IMR-90 (cell line): ENCODE measurements around the gene ZFYVE1. TPM values are rescaled to one million over a fixed set of nuclear protein-coding genes. Genes with fewer than 3 reads are reported as not detected.

Source experiments
- ATAC-seq: fragments of 200-7000 bp; cut with Tn5 transposase; 2 replicates; pipeline ENCODE4 v1.9.1; 2020; ENCODE audit warnings: low read depth, mild to moderate bottlenecking, moderate library complexity
- BruUV-seq: library from RNA; stranded (reverse); fragments of 400-500 nt; replicated peaks from 2 replicates; lab custom pipeline; 2021; lab: Mats Ljungman, UMichigan
- CTCF ChIA-PET: fragments of 300-600 bp; formaldehyde crosslinking; extraction: SDS; loops from one replicate; lab custom pipeline; 2021; ENCODE audit warnings: antibody characterized with exemption; lab: Yijun Ruan, JAX
- POLR2A ChIA-PET: fragments of 300-600 bp; sonication (Branson Sonifier 250); formaldehyde crosslinking; loops from one replicate; lab custom pipeline; 2022; ENCODE audit warnings: antibody characterized with exemption; ENCODE audit not compliant: unreplicated experiment; lab: Charles Lee
- DNase-seq: peaks from one replicate; pipeline ENCODE4 v3.0.0; 2013
- H2AFZ ChIP-seq: replicated peaks from 2 replicates; pipeline ENCODE3; 2013; ENCODE audit warnings: low read length, mild to moderate bottlenecking; ENCODE audit not compliant: poor library complexity
- H2AK5ac ChIP-seq: 2 replicates; pipeline ENCODE4 v1.6.1; 2013; ENCODE audit warnings: low read depth, low read length, inconsistent platforms
- H2AK9ac ChIP-seq: replicated peaks from 2 replicates; pipeline ENCODE3; 2013; ENCODE audit warnings: mild to moderate bottlenecking, low read depth, low read length, moderate library complexity; ENCODE audit not compliant: poor library complexity
- H2BK120ac ChIP-seq: 2 replicates; pipeline ENCODE4 v1.6.1; 2013; ENCODE audit warnings: low read depth, low read length, inconsistent platforms
- H2BK15ac ChIP-seq: 3 replicates; pipeline ENCODE4 v1.6.1; 2013; ENCODE audit warnings: low read depth, low read length, inconsistent platforms
- H2BK20ac ChIP-seq: 2 replicates; pipeline ENCODE4 v1.6.1; 2013; ENCODE audit warnings: low read depth, mild to moderate bottlenecking, inconsistent platforms, low read length, moderate library complexity
- H2BK5ac ChIP-seq: 2 replicates; pipeline ENCODE4 v1.6.1; 2013; ENCODE audit warnings: mild to moderate bottlenecking, low read depth, low read length, inconsistent platforms; ENCODE audit not compliant: poor library complexity, severe bottlenecking
- H3K14ac ChIP-seq: replicated peaks from 2 replicates; pipeline ENCODE4 v1.6.1; 2013; ENCODE audit warnings: low read depth, low read length, inconsistent platforms
- H3K18ac ChIP-seq: 2 replicates; pipeline ENCODE4 v1.6.1; 2013; ENCODE audit warnings: low read depth, low read length, control low read depth
- H3K23ac ChIP-seq: 2 replicates; pipeline ENCODE4 v1.6.1; 2013; ENCODE audit warnings: low read depth, low read length, inconsistent platforms
- H3K27ac ChIP-seq: 2 replicates; pipeline ENCODE4 v1.5.1; 2013; ENCODE audit warnings: mild to moderate bottlenecking, control low read depth, low read length; ENCODE audit not compliant: insufficient read depth
- H3K27me3 ChIP-seq: 2 replicates; pipeline ENCODE4 v1.6.1; 2013; ENCODE audit warnings: low read length; ENCODE audit not compliant: control insufficient read depth, insufficient read depth
- H3K36me3 ChIP-seq: 2 replicates; pipeline ENCODE4 v1.6.1; 2013; ENCODE audit warnings: low read length, mixed read lengths; ENCODE audit not compliant: control insufficient read depth, insufficient read depth
- H3K4ac ChIP-seq: 2 replicates; pipeline ENCODE4 v1.6.1; 2013; ENCODE audit warnings: low read depth, low read length, inconsistent platforms
- H3K4me1 ChIP-seq: 2 replicates; pipeline ENCODE4 v1.6.1; 2013; ENCODE audit warnings: low read length, mixed read lengths; ENCODE audit not compliant: control insufficient read depth, insufficient read depth
- H3K4me2 ChIP-seq: 2 replicates; pipeline ENCODE4 v1.6.1; 2013; ENCODE audit warnings: low read depth, mild to moderate bottlenecking, control low read depth, low read length, moderate library complexity
- H3K4me3 ChIP-seq: 2 replicates; pipeline ENCODE4 v1.5.1; 2013; ENCODE audit warnings: low read depth, mild to moderate bottlenecking, control low read depth, low read length, moderate library complexity; ENCODE audit not compliant: insufficient read depth
- H3K56ac ChIP-seq: 2 replicates; pipeline ENCODE4 v1.6.1; 2013; ENCODE audit warnings: low read length, inconsistent platforms; ENCODE audit not compliant: insufficient read depth; ENCODE audit errors: extremely low read depth
- H3K79me1 ChIP-seq, 2 experiments: 2 replicates each; pipeline ENCODE4 v1.6.1; 2013; ENCODE audit warnings: low read length in 2 of 2, inconsistent platforms in 1 of 2, low read depth in 1 of 2
- H3K9ac ChIP-seq: 2 replicates; pipeline ENCODE4 v1.6.1; 2013; ENCODE audit warnings: low read depth, low read length, control low read depth
- H3K9me1 ChIP-seq: 2 replicates; pipeline ENCODE4 v1.6.1; 2013; ENCODE audit warnings: low read length, inconsistent platforms; ENCODE audit not compliant: insufficient read depth
- H3K9me3 ChIP-seq: 2 replicates; pipeline ENCODE4 v1.6.1; 2013; ENCODE audit warnings: low read length; ENCODE audit not compliant: control insufficient read depth, insufficient read depth
- H4K20me1 ChIP-seq: 2 replicates; pipeline ENCODE4 v1.6.1; 2013; ENCODE audit warnings: low read length, inconsistent platforms; ENCODE audit not compliant: insufficient read depth
- H4K5ac ChIP-seq: 2 replicates; pipeline ENCODE4 v1.6.1; 2013; ENCODE audit warnings: mild to moderate bottlenecking, low read depth, low read length, control low read depth
- H4K8ac ChIP-seq, 2 experiments: 2 replicates each; pipeline ENCODE4 v1.6.1; 2013; ENCODE audit warnings: low read depth in 2 of 2, low read length in 2 of 2, control low read depth in 1 of 2, inconsistent platforms in 1 of 2
- H4K91ac ChIP-seq: 2 replicates; pipeline ENCODE4 v1.6.1; 2013; ENCODE audit warnings: low read depth, low read length, inconsistent platforms; ENCODE audit not compliant: insufficient read depth
- BHLHE40 ChIP-seq: fragments of 150-350 bp; IDR thresholded peaks from 2 replicates; pipeline ENCODE4 v1.6.1; 2016; ENCODE audit warnings: mild to moderate bottlenecking, low read depth, low read length
- CEBPB ChIP-seq: IDR thresholded peaks from 2 replicates; pipeline ENCODE4 v1.6.1; 2012; ENCODE audit warnings: low read depth, low read length, improper control_type of control experiment
- CHD1 ChIP-seq: IDR thresholded peaks from 2 replicates; pipeline ENCODE4 v1.6.1; 2012; ENCODE audit warnings: low read depth, low read length, improper control_type of control experiment
- CTCF ChIP-seq: conservative IDR thresholded peaks from 2 replicates; pipeline ENCODE4 v1.5.1; 2012; ENCODE audit warnings: mild to moderate bottlenecking, low read depth, low read length, improper control_type of control experiment
- ELK1 ChIP-seq: fragments of 150-350 bp; IDR thresholded peaks from 2 replicates; pipeline ENCODE4 v1.6.1; 2016; ENCODE audit warnings: low read depth, mild to moderate bottlenecking, low read length, moderate library complexity, borderline replicate concordance
- FOS ChIP-seq: fragments of 150-350 bp; IDR thresholded peaks from 2 replicates; pipeline ENCODE4 v1.6.1; 2016; ENCODE audit warnings: low read depth, low read length
- MAFK ChIP-seq: IDR thresholded peaks from 2 replicates; pipeline ENCODE4 v1.6.1; 2012; ENCODE audit warnings: low read depth, low read length, improper control_type of control experiment
- MAZ ChIP-seq: IDR thresholded peaks from 2 replicates; pipeline ENCODE4 v1.6.1; 2012; ENCODE audit warnings: low read depth, mild to moderate bottlenecking, low read length, improper control_type of control experiment, moderate library complexity, borderline replicate concordance
- NFE2L2 ChIP-seq: fragments of 150-350 bp; IDR thresholded peaks from 2 replicates; pipeline ENCODE4 v1.6.1; 2016; ENCODE audit warnings: low read depth, mild to moderate bottlenecking, low read length
- POLR2A ChIP-seq: IDR thresholded peaks from 2 replicates; pipeline ENCODE4 v1.6.1; 2012; ENCODE audit warnings: mild to moderate bottlenecking, low read depth, low read length
- RAD21 ChIP-seq: IDR thresholded peaks from 2 replicates; pipeline ENCODE4 v1.6.1; 2012; ENCODE audit warnings: low read length, improper control_type of control experiment
- RCOR1 ChIP-seq: IDR thresholded peaks from 2 replicates; pipeline ENCODE4 v1.6.1; 2012; ENCODE audit warnings: mild to moderate bottlenecking, low read length, improper control_type of control experiment; ENCODE audit not compliant: insufficient replicate concordance
- RFX5 ChIP-seq: IDR thresholded peaks from 2 replicates; pipeline ENCODE4 v1.8.0; 2012; ENCODE audit warnings: low read depth, mild to moderate bottlenecking, low read length, moderate library complexity
- USF2 ChIP-seq: fragments of 150-350 bp; IDR thresholded peaks from 2 replicates; pipeline ENCODE4 v1.6.1; 2017; ENCODE audit warnings: mild to moderate bottlenecking, antibody characterized with exemption, low read length, low read depth
- WGBS, 2 experiments: methylation state at CpG; one replicate each; pipeline versions ENCODE4 v1.1.5 to v1.1.7; 2013; ENCODE audit warnings: missing lambda C conversion rate in 2 of 2; ENCODE audit not compliant: insufficient read length in 1 of 2; ENCODE audit errors: extremely low coverage in 2 of 2; 5-methylcytosine and 5-hydroxymethylcytosine counted together
- dilution Hi-C: fragments of 300-500 bp; cut with HindIII; formaldehyde crosslinking; loops from one replicate; pipeline ENCODE4 v1.14.3; 2018; ENCODE audit warnings: low sequenced_read_pairs; ENCODE audit not compliant: unreplicated experiment
- in situ Hi-C: fragments of 300-500 bp; cut with MboI; formaldehyde crosslinking; loops from 3 replicates; pipeline ENCODE4 v1.14.3; 2019; ENCODE audit warnings: low sequenced_read_pairs, inconsistent platforms, mixed read lengths
- intact Hi-C: fragments of 100-400 bp; cut with micrococcal nuclease; formaldehyde crosslinking; loops from 2 replicates; pipeline ENCODE4 v1.10.0; 2022
- polyA plus RNA-seq, 3 experiments: library from polyadenylated mRNA; depleted of rRNA; stranded (reverse); fragments of >200 nt; gene quantifications; 2 replicates each; pipeline ENCODE4 v1.2.3, GENCODE V29; 2012; ENCODE audit warnings: low replicate concordance in 1 of 3
- total RNA-seq: library from RNA; depleted of rRNA; stranded (reverse); fragments of >200 nt; gene quantifications from 2 replicates; pipeline ENCODE4 v1.2.3, GENCODE V29; 2012

ZFYVE1 gene
- total and polyA plus RNA-seq, 2 of the 4 experiments (the other 2 are of a cell fraction), result 12.2 to 14.2 TPM

DNA sequence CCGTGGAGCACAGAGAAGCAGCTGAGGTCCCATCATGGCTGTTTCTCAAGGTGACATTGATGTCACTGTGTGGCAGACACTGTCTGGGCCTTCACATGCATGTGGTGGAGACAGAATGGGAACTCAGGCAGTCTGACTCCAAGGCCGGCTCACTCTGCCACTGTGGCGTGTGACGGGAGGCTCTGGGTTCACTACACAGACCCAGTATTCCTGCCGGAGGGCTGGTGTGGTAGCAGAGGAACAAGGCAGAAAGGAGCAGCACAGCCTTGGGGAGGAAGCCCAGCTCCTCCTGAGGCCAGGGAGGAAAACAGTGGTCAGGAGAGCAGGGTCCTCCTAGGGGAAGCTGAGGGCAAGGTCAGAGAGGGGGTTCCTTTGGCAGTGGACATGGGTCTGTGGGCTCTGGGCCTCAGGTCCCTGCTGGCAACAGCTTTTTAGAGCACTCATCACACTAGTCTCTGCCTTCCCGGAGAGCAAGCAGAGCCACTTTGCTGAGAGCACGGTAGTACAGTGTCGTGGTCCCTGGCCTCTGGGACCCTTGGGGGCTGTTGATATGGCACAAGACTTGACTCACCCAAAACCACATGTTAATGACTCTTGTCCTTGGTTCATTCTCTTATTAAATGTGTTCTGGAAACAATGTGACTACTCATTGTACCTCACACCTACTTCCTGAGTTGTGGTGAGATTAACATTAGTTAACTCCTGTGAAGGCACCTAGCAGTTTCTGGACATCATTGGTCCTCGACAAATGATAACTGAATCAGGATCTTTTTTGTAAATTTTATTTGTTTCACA, 79.3 kb downstream of the ZFYVE1 start:
- Histone ChIP-seq H2AK9ac (peak overlapping the region; percentile 79), H3K56ac (no peak overlapping the region), H2AK5ac (peak overlapping the region; percentile 53; the same call in 1 of the 2 replicates), H4K91ac (no peak overlapping the region; the same call in none of the 2 replicates), H2BK20ac (no peak overlapping the region), H2BK15ac (no peak overlapping the region), H3K9me3 (no peaks in the 10 kb centered on the region), H4K20me1 (no peaks in the 10 kb centered on the region), H3K14ac (peak overlapping the region; percentile 44; the same call in 1 of the 2 replicates), H3K27ac (no peak overlapping the region), H4K8ac (no peak overlapping the region), H3K9me1 (peaks cover 12% of the 10 kb centered on the region), H2AFZ (peak overlapping the region; percentile 33), H3K36me3 (peaks cover 19% of the 10 kb centered on the region), H3K4ac (peak overlapping the region; percentile 13; the same call in 1 of the 2 replicates), H3K4me1 (0 out of 2 replicates have a peak, but pooled peaks cover 4% of the 10 kb centered on the region), H3K4me3 (no peak overlapping the region), H3K23ac (no peak overlapping the region), H2BK120ac (no peak overlapping the region), H3K9ac (no peak overlapping the region), H3K18ac (no peak overlapping the region), H4K5ac (no peak overlapping the region), H3K4me2 (no peak overlapping the region), H3K79me1 (no peaks in the 10 kb centered on the region), H2BK5ac (no peak overlapping the region), H3K27me3 (no peaks in the 10 kb centered on the region)
- ChIA-PET POLR2A (interaction anchor here (1.4 kb wide), 1 partner anchor 433 kb away, joined by 3 read pairs; no protein-coding TSS in a partner anchor), CTCF (interaction anchor here (0.9 to 5.7 kb wide), 7 partner anchors 10 to 437 kb away, joined by 3 to 70 read pairs (median 5); no protein-coding TSS in a partner anchor)
- WGBS, 2 experiments, result 96% methylated on average over 2 of the region's 9 CpGs; no CpG with 5 or more reads in 1 of the 2 experiments
- dilution Hi-C loops (no loop called here), in situ Hi-C loops (loop anchor here (5.0 kb wide), 1 partner anchor 435 kb away; no protein-coding TSS in a partner anchor), intact Hi-C loops (loop anchor here (1.0 kb wide), 2 partner anchors 42 to 433 kb away; no protein-coding TSS in a partner anchor)
- no TSS peak for BruUV-seq
- TF ChIP-seq MAFK (no peak), USF2 (no peak), FOS (no peak), RFX5 (no peak), ELK1 (no peak), RAD21 (no peak), CEBPB (no peak), POLR2A (no peak), MAZ (no peak), NFE2L2 (no peak), CHD1 (no peak), CTCF (no peak), BHLHE40 (no peak), RCOR1 (no peak)
- ATAC-seq (no peak), DNase-seq (no peak)
